Ovary (tissue), 9 donors: Measurements from ENCODE around the gene SVBP. TPM values are rescaled to one million over a fixed set of nuclear protein-coding genes. Genes with fewer than 3 reads are reported as not detected.

Source experiments
- DNase-seq, 5 donors: peaks; one replicate each; pipeline ENCODE4 v3.0.0-alpha.2; 2019 to 2020
- H3K27ac ChIP-seq, 2 donors: fragments of 200-600 bp; one replicate each; pipeline versions ENCODE4 v1.5.1 to v1.8.0; 2019 to 2022
- H3K27me3 ChIP-seq: fragments of 200-600 bp; one replicate; pipeline ENCODE4 v1.8.0; 2022
- H3K36me3 ChIP-seq: fragments of 200-600 bp; sonication (generic); one replicate; pipeline ENCODE4 v1.5.1; 2019
- H3K4me1 ChIP-seq: one replicate; pipeline ENCODE4 v1.8.1; 2013; ENCODE audit warnings: mild to moderate bottlenecking, moderate library complexity; ENCODE audit not compliant: insufficient read depth
- H3K4me3 ChIP-seq: fragments of 200-600 bp; sonication (generic); one replicate; pipeline ENCODE4 v1.5.1; 2017
- H3K9me3 ChIP-seq, 2 donors: fragments of 200-600 bp in 1 of 2; sonication (generic) in 1 of 2; one replicate each; pipeline versions ENCODE4 v1.5.1 to v1.8.1; 2013 to 2019; ENCODE audit warnings: mild to moderate bottlenecking in 1 of 2, moderate library complexity in 1 of 2
- EP300 ChIP-seq: sonication (generic); formaldehyde crosslinking; IDR thresholded peaks from one replicate; pipeline ENCODE4 v1.6.1; 2017; ENCODE audit warnings: antibody characterized with exemption
- POLR2A ChIP-seq: fragments of 450-650 bp; IDR thresholded peaks from one replicate; pipeline ENCODE4 v1.6.1; 2017; ENCODE audit warnings: antibody characterized with exemption, mild to moderate bottlenecking, moderate library complexity
- WGBS, 3 donors: extraction: QIAGEN DNeasy Blood & Tissue Kit in 1 of 3; methylation state at CpG; one replicate each; pipeline versions ENCODE4 v1.1.5 to v1.1.7; 2013 to 2017; 5-methylcytosine and 5-hydroxymethylcytosine counted together
- intact Hi-C, 4 donors: fragments of 100-400 bp; cut with DNase I; formaldehyde crosslinking; loops; one replicate each; pipeline versions ENCODE4 v1.11.0 to v1.15.1; 2022 to 2023
- polyA plus RNA-seq, 2 donors: library from polyadenylated mRNA; stranded (reverse); fragments of 200-250 nt in 1 of 2; fragments of 350-450 nt in 1 of 2; fragmentation: Illumina TruSeq in 1 of 2; extraction: RNeasy Lipid Tissue Mini Kit (QIAGEN cat#74804) in 1 of 2; gene quantifications; one replicate each; pipeline ENCODE4 v1.2.3, GENCODE V29; 2013 to 2014
- total RNA-seq, 7 donors: library from RNA; depleted of rRNA in 2 of 7; stranded (reverse); fragments of >200 nt in 2 of 7; fragmentation: NEBNext Ultra II Directional in 3 of 7; extraction: Animal tissue kit (Norgen Biotek cat#: 25700) in 3 of 7; gene quantifications; one replicate each; pipeline versions ENCODE4 v1.1.0 to v1.2.4, GENCODE V29; 2016 to 2023
- TF ChIP-seq, protein P1 (sequence below), 3 donors: fragments of 450-650 bp in 2 of 3; fragments of 200-600 bp in 1 of 3; IDR thresholded peaks; one replicate each; pipeline versions ENCODE4 v1.5.1 to v1.8.0; 2016 to 2022; ENCODE audit warnings: antibody characterized with exemption in 3 of 3, mild to moderate bottlenecking in 1 of 3
- donor health status: DM: no; HTN: no; CAD: no; lungs with moderate emphysema.
- donor health status: DM: no; HTN: no; CAD: no.
- donor health status: Bipolar disorder and iron deficiency.
- donor health status: DM: yes; HTN: yes; CAD: no.
- donor health status: DM: no; HTN: no; CAD: no.
- donor health status: DM: yes; HTN: yes; CAD: no.

Gene SVBP
- total and polyA plus RNA-seq, 9 donors, result 20.8 to 56.6 (median 39.6) TPM

DNA sequence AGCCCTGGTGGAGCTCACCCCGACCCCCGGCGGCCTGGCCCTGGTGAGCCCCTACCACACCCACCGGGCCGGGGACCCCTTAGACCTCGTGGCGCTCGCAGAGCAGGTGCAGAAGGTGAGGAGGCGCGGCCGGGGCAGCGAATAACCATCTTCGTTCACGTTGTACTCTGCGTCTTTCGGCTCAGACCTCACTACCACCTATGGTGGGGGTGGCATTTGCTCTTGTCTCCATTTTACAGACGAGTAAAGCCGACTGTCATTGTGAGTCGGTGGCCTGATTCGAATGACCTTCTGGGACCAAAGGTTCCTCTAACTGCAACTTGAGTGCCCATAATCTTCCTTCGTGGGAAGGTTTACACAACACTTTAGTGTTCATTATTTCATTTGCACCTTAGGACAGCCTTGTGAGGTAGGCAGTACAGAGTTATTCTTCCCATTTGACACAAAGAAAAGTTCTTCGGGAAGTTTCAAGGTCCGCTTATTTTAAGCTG is 49.6 kb downstream of the SVBP start:
- Histone ChIP-seq H3K27ac (peak overlapping the region; percentile 72 to 78), H3K27me3 (no peaks in the 10 kb centered on the region), H3K4me1 (peaks cover 11% of the 10 kb centered on the region), H3K9me3 (no peaks in the 10 kb centered on the region), H3K4me3 (peak overlapping the region; percentile 81), H3K36me3 (no peaks in the 10 kb centered on the region)
- WGBS, 3 donors, result 0 to 2% (median 1%) methylated on average over 21 to 23 of the region's 23 CpGs
- no peak for DNase-seq
- intact Hi-C loops, result loop anchor here in 3 of 4 donors (10.0 kb wide), 3 partner anchors 47 to 157 kb away; partner anchors contain the start of genes YBX1 (in 2 of the 3), ERMAP (in 1 of the 3) and SVBP (in 1 of the 3)
- TF ChIP-seq POLR2A (no peak), EP300 (no peak)
- TF ChIP-seq, protein P1, sequence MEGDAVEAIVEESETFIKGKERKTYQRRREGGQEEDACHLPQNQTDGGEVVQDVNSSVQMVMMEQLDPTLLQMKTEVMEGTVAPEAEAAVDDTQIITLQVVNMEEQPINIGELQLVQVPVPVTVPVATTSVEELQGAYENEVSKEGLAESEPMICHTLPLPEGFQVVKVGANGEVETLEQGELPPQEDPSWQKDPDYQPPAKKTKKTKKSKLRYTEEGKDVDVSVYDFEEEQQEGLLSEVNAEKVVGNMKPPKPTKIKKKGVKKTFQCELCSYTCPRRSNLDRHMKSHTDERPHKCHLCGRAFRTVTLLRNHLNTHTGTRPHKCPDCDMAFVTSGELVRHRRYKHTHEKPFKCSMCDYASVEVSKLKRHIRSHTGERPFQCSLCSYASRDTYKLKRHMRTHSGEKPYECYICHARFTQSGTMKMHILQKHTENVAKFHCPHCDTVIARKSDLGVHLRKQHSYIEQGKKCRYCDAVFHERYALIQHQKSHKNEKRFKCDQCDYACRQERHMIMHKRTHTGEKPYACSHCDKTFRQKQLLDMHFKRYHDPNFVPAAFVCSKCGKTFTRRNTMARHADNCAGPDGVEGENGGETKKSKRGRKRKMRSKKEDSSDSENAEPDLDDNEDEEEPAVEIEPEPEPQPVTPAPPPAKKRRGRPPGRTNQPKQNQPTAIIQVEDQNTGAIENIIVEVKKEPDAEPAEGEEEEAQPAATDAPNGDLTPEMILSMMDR (IDR thresholded peaks at IDR 0.05), result no peak

DNA sequence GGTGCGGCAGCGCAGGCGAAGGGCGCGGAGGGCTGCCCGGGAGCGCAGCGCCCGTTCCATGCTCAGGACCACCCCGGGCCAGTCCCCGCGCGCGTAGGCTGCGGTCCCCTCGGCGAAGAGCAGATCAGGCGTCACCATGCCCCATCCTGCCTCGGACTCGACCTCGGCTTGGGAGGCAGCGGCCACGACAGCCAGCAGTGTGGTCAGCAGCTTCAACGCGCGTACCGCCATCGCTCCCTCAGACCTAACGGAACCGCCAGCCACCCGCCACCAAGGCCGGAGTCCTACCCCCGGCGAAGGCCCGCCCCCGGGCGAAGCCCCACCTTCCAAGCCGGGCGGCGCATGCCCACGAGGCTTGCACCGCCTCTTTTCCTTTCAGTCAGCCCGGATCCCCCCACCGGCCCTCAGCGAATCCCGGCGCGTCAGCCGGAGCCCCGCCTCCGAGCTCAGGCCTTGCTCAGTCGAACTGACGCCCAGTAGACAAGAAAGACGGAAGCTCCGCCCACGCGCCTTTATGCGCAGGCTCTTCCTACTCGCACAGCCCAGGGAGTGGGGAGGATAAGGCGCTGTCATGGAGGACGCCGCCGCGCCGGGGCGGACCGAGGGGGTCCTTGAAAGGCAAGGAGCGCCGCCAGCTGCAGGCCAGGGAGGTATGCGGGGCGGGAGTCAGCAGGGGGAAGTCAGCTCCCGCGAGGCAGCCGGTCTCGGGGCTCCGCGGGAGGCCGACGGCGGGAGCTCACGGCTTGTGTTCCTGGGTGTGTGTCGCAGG is 50.3 kb downstream of the SVBP start, which contains the start of the genes C1orf50 and P3H1:
C1orf50 (plus strand) TSS at position 509 of the 769 bp plus-strand sequence; CDS start at position 572, 63 bp downstream.
P3H1 (minus strand) TSS at position 288 of the 769 bp plus-strand sequence; CDS start at position 231, 57 bp downstream.
- Histone ChIP-seq H3K4me1 (peaks cover 11% of the 10 kb centered on the region), H3K9me3 (no peaks in the 10 kb centered on the region), H3K27ac (peak within 1 kb of the TSS; percentile 72 to 80), H3K36me3 (no peaks in the 10 kb centered on the region), H3K4me3 (peak within 1 kb of the TSS; percentile 81), H3K27me3 (no peaks in the 10 kb centered on the region)
- intact Hi-C loops, result loop anchor here in 3 of 4 donors (10.0 kb wide), 3 partner anchors 48 to 158 kb away; partner anchors contain the start of genes YBX1 (in 2 of the 3), ERMAP (in 1 of the 3) and SVBP (in 1 of the 3)
- TF ChIP-seq POLR2A (peak; percentile 88), EP300 (peak; percentile 13)
- TF ChIP-seq, protein P1 (IDR thresholded peaks at IDR 0.05), result no peak
- WGBS, 3 donors, result 0 to 1% (median 0%) methylated on average over 36 to 82 of the region's 82 CpGs
- DNase-seq, result peak; percentile 99 to 100 (median 100)

DNA sequence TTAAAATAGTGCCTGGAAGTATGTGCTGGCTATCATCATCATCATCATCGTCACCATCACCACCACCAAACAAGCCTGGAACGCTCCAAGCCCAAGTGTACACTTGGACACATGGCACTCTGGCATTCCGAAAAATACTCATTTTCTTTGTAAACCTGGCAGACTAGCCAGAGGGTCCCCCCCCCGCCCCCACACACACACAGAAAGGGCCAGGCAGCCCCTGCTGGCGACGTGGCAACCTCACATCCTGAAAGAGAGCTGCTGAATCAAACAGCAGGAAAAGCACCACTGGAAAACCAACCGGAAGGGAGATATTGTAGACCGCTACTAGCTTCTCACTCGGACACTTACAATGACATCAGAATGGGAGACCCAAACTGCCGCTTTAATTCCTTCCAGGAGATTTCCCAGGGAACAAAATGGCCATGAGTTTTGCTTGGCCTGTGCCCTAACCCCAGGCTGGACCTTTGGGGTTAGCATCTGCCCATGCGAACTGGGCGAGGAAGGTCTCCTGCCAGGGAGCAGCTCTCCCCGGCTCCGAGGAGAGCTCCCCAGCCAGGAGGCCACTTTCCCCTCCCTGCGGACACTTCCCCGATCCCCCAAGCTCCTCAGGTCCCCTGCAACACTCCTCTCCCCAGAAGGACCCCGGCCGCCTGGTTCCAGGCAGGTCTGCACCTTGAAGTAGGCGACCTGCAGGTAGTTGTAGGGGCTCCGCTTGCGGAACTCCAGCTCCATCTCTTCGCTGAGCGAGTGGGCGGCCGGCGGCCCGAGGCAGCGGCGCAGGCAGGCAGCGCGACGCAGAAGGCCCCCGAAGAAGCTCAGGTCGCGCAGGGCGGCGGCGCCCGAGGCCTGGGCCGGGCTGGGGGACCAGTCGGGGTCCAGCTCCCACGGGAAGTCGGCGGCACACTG is 51.1 kb downstream of the SVBP start:
- 1% methylated on average over 28 to 44 of the region's 44 CpGs for WGBS, 3 donors
- Histone ChIP-seq H3K9me3 (no peaks in the 10 kb centered on the region), H3K4me1 (peaks cover 9% of the 10 kb centered on the region), H3K4me3 (peak overlapping the region; percentile 81), H3K36me3 (no peaks in the 10 kb centered on the region), H3K27ac (peak overlapping the region; percentile 67 to 80), H3K27me3 (no peaks in the 10 kb centered on the region)
- intact Hi-C loops, result loop anchor here in 3 of 4 donors (10.0 kb wide), 3 partner anchors 49 to 159 kb away; partner anchors contain the start of genes YBX1 (in 2 of the 3), ERMAP (in 1 of the 3) and SVBP (in 1 of the 3)
- TF ChIP-seq EP300, result no peak
- no peak for TF ChIP-seq POLR2A
- TF ChIP-seq, protein P1 (IDR thresholded peaks at IDR 0.05), result peak in 1 of 3 donors; percentile 23
- DNase-seq, result peak; percentile 36 to 54 (median 47)

DNA sequence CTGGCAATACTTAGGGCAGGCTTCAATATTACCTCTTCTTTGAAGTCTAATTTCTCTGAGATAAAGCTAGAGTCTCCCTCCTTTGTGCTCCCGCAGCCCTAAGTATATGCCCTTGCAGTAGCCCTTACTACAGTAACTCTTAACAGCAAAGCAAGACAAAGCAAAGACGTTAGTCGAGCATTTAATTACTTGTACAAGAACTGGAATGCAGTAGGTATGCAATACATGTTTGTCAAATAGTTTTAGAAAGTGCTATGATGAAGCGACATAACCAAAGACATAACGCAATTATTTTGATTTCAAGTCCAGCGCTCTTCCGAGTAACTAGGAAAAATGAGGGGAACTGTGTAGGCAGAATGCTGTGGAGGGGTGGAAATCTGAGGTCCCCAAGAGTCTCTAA is 51.9 kb downstream of the SVBP start:
- Histone ChIP-seq H3K4me1 (peaks cover 8% of the 10 kb centered on the region), H3K27ac (peak overlapping the region in 1 of 2 donors; percentile 80), H3K27me3 (no peaks in the 10 kb centered on the region), H3K9me3 (no peaks in the 10 kb centered on the region), H3K4me3 (peak overlapping the region; percentile 81), H3K36me3 (no peaks in the 10 kb centered on the region)
- intact Hi-C loops, result loop anchor here in 3 of 4 donors (10.0 kb wide), 3 partner anchors 50 to 160 kb away; partner anchors contain the start of genes YBX1 (in 2 of the 3), ERMAP (in 1 of the 3) and SVBP (in 1 of the 3)
- 3 to 6% (median 3%) methylated on average over 7 of the region's 7 CpGs for WGBS, 3 donors
- no peak for DNase-seq
- TF ChIP-seq, protein P1 (IDR thresholded peaks at IDR 0.05), result no peak
- TF ChIP-seq EP300 (no peak), POLR2A (no peak)
